GM18517 (cell line): ENCODE results near the gene SH3TC1.

ENCODE experiments used
- ATAC-seq: cut with Tn5 transposase; IDR thresholded peaks from one replicate; pipeline ENCODE4 v1.9.1; 2021; ENCODE audit warnings: mild to moderate bottlenecking, moderate library complexity; ENCODE audit not compliant: unreplicated experiment

Gene SH3TC1

DNA sequence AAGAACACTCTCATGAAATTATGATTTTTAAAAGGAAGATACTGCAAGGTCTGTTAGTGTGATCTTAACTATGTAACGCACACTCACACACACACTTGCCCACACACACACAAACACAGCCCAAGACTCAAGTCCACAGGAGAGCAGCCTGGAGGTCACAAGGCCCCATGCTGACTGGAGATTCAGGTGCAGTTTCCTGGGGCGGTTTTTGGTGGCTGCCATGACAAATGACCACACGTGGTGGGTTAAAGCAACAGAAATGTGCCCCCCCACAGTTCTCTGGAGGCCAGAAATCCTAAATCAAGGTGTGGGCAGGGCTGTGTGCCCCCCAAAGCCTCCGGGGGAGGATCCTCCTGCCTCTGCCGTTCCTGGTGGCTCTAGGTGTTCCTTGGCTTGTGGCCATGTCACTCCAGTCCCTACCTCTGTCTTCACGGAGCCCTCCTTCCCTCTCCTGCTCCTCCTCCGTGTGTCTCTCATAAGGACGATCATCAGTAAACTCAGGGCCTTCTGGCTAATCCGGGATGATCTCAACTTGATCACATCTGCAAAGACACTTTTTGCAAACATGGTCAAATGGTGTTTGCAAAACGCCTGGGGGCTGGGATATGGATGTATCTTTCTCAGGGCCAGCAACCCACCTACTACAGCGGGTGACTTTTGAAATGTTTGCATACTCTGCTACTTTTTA, 60.8 kb downstream of the SH3TC1 start:
- ATAC-seq: no peak

- no peak for ATAC-seq
Observed at GRCh38 chr4:8260656-8261111, 61.6 kb downstream of the SH3TC1 start.

DNA sequence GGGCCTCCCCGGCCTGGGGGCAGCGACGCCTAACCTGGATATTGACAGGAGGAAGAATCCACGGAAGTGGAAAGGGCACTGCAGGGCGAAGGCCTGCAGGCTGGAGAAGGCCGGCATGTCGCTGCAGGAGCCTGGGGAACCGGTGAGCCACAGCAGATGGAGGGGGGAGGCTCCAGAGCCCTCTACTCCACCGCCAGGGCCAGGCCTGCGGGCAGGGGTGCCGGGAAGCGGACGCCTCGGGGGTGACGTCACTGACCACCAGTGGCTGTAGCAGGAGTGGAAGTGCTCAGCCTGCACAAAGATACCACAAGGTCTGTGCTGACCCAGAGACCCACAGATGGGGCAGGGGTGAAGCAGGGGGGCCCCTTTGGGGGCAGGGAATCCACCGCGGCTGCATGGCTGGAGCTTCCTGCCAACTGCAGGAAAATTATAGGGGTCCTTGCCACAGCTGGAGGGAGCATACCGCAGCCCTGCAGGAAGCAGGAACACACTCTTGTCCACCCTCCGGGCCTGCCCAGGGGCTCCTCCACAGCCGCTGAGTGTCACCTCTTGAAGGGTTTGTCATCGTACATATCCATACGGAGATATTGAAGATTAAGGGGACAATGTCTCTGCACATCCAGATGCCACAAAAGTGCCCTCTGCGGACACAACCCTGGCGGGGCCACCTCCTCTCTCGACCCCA, 62.9 kb downstream of the SH3TC1 start:
- ATAC-seq: no peak

DNA sequence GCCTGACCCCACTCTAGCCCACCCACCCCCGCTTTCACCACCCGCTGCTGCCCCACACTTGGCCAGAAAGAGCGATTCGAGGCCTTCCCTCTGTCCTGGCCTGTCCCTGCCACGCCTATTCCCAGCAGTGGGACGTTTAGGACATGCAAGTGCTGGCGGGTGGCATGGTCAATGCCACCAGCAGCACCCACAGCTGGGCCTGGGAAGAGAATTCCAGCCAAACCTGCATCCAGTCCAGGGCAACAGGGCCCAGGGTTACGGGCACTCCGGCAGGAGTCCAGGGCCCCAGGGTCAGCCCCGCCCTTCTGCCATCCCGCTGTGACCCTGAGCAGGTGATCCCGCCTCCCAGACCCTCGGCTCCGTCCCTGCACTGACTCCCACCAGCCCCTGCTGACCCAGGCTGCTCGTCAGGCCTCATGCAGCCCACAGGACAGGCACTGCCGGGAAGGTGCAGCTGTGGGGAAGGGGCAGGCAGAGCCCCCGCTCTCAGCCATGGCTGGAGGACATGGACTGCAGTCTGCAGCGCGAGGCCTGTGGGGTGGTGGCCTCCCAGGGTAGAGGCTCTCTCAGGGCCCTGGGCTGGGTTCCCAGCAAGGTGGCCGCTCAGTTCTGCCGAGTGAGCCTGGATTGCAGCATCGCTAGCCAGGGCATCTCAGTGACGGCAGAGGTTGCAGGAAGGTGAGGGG, 63.7 kb downstream of the SH3TC1 start:
- no peak for ATAC-seq

DNA sequence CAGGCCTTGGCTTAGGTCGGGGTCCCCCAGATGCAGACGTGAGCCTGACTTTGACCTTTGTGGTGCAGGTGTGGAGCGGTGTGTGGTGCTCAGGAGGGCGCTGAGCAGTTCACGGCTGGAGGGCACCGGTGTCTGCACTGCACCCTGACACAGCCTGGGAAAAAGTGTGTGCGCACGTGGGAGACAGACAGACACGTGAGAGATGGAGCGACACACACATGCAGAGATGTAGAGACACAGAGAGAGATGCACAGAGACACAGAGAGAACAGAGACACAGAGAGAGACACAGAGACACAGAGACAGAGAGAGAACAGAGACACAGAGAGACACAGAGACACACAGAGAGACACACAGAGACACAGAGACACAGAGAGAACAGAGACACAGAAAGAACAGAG, 64.3 kb downstream of the SH3TC1 start:
- no peak for ATAC-seq

GRCh38 chr4:8264106-8264505, 65.0 kb downstream of the SH3TC1 start:
- ATAC-seq: no peak

DNA sequence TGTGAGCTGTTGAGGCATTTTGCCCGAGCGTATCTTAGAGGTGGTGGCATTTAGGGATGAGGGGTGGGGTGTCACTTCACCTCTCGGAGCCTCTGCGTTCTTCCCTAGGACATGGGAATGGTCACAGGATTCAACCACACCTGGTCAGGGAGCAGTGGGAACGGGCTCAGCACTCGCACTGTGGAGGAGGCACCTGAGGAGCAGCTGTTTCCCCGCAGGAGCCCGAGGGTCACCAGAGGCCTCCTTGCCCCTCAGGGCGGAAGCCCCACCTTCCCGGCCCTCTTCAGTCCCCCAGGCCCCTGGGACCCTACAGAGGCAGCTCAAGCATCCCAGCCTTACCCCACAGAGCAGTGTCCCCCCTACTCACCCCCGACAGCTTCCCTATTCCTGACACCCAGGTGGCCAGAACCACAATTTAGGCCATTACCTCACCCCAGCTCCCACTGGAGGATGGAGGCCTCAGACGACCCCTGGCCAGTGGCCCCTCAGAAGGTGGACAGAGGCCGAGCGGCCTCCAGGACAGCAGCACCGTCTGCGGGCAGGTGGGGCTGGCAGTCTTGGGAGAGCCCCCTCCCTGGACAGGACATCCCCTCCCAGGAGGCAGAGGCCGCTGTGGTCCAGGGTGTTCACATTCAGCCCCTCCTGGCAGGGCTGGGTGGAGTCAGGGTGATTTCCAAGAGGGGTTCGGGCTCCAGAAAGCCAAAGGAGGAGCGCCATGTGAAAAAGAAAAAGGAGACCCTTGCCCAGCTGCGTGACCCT, 66.3 kb downstream of the SH3TC1 start:
- ATAC-seq: no peak

DNA sequence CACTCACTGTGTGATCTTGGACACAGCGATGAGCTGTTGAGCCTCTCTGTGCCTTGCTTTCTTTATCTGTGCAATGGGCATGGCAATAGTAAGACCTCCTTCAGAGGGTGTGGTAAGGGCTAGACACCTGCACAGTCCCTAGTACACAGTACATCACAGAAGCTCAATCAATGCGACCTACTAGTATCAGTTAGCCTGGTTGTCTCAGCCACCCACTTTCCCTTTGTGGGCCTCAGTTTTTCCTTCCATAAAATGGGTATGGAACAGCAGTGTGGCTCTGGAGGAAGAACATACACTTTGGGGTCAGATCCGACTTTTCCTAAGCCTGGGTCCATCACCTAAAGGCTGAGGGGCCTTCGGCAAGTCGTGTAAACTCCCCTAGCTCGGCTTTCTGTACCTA, 67.0 kb downstream of the SH3TC1 start:
- no peak for ATAC-seq

GRCh38 chr4:8266508-8266907, 67.4 kb downstream of the SH3TC1 start:
- no peak for ATAC-seq

DNA sequence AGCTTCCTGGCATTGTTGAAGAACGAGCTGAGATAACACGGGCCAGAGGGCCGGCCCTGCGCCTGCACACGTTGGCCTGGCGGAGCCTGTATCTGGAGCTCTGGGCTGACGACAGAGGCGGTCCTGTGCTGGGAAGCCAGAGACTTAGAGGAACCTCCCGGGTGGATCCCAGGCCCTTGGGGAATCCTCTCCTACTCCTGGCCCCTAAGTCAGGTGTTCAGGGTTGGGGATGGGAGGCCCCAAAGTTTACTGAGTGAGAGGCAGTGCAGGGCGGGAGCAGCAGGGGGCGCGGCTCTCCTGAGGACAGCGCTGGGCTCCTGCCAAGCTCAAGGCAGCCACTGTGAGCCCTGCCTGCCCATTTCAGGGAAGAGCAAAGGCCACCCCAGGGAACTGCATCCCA, 68.0 kb downstream of the SH3TC1 start:
- no peak for ATAC-seq

- no peak for ATAC-seq
Observed at GRCh38 chr4:8268211-8268610, 69.1 kb downstream of the SH3TC1 start.

- no peak for ATAC-seq
Observed at GRCh38 chr4:8268901-8269534, 69.9 kb downstream of the SH3TC1 start.

DNA sequence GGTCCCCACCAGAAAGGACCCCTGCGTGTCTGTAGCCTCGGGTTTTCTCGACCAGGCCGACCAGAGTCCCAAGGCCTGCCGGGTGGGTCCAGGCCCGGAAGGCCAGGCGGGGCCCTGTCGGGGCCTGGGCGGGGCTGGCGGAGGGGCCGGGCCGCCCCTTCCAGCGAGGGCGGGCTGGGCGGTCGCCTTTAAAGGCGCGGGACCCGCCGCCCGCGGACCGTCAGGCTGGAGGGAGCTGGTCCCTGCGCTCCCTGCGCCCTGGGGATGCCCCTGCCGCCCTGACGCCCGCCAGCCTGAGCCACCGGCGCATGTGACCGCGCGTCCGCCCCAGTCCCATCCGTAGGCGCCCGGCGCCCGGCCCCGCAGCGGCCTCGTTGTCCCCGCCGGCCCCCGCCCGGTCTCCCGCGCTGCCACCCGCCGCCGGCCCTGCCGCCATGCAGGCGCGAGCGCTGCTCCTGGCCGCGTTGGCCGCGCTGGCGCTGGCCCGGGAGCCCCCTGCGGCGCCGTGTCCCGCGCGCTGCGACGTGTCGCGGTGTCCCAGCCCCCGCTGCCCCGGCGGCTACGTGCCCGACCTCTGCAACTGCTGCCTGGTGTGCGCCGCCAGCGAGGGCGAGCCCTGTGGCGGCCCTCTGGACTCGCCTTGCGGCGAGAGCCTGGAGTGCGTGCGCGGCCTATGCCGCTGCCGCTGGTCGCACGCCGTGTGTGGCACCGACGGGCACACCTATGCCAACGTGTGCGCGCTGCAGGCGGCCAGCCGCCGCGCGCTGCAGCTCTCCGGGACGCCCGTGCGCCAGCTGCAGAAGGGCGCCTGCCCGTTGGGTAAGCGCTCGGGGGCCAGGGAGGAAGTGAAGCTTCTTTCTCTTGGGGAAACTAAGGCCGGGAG, 70.7 kb downstream of the SH3TC1 start, which contains the start of gene HTRA3:
Gene HTRA3, plus strand, starts transcription at position 220 of the 883 bp plus-strand sequence. Its CDS starts 215 bp downstream, at position 435.
- no peak for ATAC-seq

- ATAC-seq: no peak
Observed at GRCh38 chr4:8270418-8270771, 71.3 kb downstream of the SH3TC1 start.

DNA sequence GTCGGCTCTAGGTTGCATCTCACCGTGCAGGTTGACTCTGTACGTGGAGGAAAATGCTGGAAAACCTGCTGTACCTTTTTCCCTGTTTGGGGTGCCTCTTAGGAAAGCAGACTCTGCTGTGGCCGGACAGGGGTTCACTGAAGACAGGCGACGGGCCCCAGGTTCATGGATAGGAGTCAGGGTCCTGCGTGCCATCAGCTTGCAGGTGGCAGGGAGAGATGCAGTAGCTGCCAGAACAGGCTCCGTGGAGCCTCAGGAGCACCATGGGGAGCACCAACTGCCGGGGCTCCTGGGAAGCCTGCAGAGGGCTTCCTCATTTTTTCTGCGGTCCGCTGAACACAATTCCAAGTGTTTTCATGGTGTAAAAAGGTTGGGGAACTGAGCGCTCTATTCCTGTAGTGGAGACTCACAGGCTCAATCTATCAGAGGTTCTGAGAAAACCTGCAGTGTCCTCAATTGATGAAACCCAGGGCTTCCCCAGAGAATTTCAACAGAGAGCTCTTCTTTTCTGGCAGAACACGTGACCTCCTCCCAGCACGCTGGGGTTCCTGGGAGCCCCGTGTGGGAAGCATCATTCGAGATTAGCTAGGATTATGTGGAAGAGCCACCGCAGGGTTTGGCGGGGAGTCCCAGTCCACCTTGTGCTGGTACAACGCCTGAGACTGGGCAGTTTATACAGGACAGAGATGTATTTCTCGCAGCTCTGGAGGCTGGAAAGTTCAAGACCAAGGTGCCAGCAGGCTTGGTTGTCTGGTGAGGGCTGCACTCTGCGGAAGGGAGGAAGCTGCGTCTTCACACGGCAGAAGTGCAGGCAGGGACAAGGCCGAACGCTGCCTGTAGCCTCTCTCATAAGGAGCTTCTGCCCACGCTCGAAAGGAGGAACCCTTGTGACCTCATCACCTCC, 72.1 kb downstream of the SH3TC1 start:
- ATAC-seq: no peak

- ATAC-seq: no peak
Observed at GRCh38 chr4:8271821-8272220, 72.7 kb downstream of the SH3TC1 start.

- no peak for ATAC-seq
Observed at GRCh38 chr4:8272472-8273428, 73.7 kb downstream of the SH3TC1 start.

- no peak for ATAC-seq
Observed at GRCh38 chr4:8273450-8273849, 74.4 kb downstream of the SH3TC1 start.
